H54 (cell line): Measurements from ENCODE around the gene IGSF21.

ENCODE experiments used
- DNase-seq: peaks from one replicate; pipeline ENCODE4 v3.0.0; 2011; ENCODE audit warnings: low spot score, mixed read lengths; ENCODE audit not compliant: insufficient read length
- FAIRE-seq: peaks from 3 replicates; lab custom pipeline; 2011; peaks lifted over from hg19 to GRCh38; lab: Jason Lieb, UNC
- POLR2A ChIP-seq: IDR thresholded peaks from 2 replicates; pipeline ENCODE4 v1.6.1; 2011; ENCODE audit warnings: low read depth, mild to moderate bottlenecking, low read length

The IGSF21 gene

GRCh38 chr1:18088077-18088594, 19.5 kb upstream of the IGSF21 start:
- TF ChIP-seq POLR2A = no peak
- no peak for FAIRE-seq
- no peak for DNase-seq

GRCh38 chr1:18089488-18089887, 18.1 kb upstream of the IGSF21 start:
- no peak for TF ChIP-seq POLR2A
- DNase-seq (no peak), FAIRE-seq (no peak)

GRCh38 chr1:18090636-18091035, 17.0 kb upstream of the IGSF21 start:
- TF ChIP-seq POLR2A = no peak
- DNase-seq (no peak), FAIRE-seq (no peak)

- peak; percentile 45 for DNase-seq
These were observed 15.7 kb upstream of the IGSF21 start for GRCh38 chr1:18091660-18092446.

GRCh38 chr1:18093193-18093592, 14.4 kb upstream of the IGSF21 start:
- no peak for TF ChIP-seq POLR2A
- FAIRE-seq (no peak), DNase-seq (no peak)

More at GRCh38 chr1:18091660-18092446, 15.7 kb upstream of the IGSF21 start:
- FAIRE-seq = peak; percentile 27
- no peak for TF ChIP-seq POLR2A

GRCh38 chr1:18093646-18094045, 14.0 kb upstream of the IGSF21 start:
- no peak for DNase-seq
- TF ChIP-seq POLR2A = no peak
- no peak for FAIRE-seq

GRCh38 chr1:18094096-18094495, 13.5 kb upstream of the IGSF21 start:
- FAIRE-seq = no peak
- DNase-seq = no peak
- no peak for TF ChIP-seq POLR2A

GRCh38 chr1:18097206-18097605, 10.4 kb upstream of the IGSF21 start:
- DNase-seq = no peak
- FAIRE-seq = no peak
- no peak for TF ChIP-seq POLR2A

GRCh38 chr1:18099026-18099425, 8.6 kb upstream of the IGSF21 start:
- TF ChIP-seq POLR2A = no peak

GRCh38 chr1:18100060-18100459, 7.5 kb upstream of the IGSF21 start:
- TF ChIP-seq POLR2A = no peak
- DNase-seq (no peak), FAIRE-seq (no peak)

More at GRCh38 chr1:18099026-18099425, 8.6 kb upstream of the IGSF21 start:
- FAIRE-seq (no peak), DNase-seq (no peak)

- no peak for TF ChIP-seq POLR2A
- DNase-seq (peak; percentile 62), FAIRE-seq (no peak)
These were observed 7.0 kb upstream of the IGSF21 start for GRCh38 chr1:18100491-18101063.

- FAIRE-seq = no peak
- no peak for TF ChIP-seq POLR2A
These were observed 6.1 kb upstream of the IGSF21 start for GRCh38 chr1:18101508-18101907.

GRCh38 chr1:18103788-18104421, 3.7 kb upstream of the IGSF21 start:
- FAIRE-seq (no peak), DNase-seq (no peak)
- TF ChIP-seq POLR2A = no peak

More at GRCh38 chr1:18101508-18101907, 6.1 kb upstream of the IGSF21 start:
- no peak for DNase-seq

- TF ChIP-seq POLR2A = no peak
- no peak for DNase-seq
- FAIRE-seq = no peak
These were observed 3.0 kb upstream of the IGSF21 start for GRCh38 chr1:18104546-18105100.

GRCh38 chr1:18105196-18105595, 2.4 kb upstream of the IGSF21 start:
- FAIRE-seq = no peak
- no peak for TF ChIP-seq POLR2A
- DNase-seq = no peak
